Stimulated activated memory B cell treated with anti-CD40 and anti-IgM and Interleukin-4, amounts not matched to agents 10 μg/mL and 1 μg/mL and 100 μg/mL, for 72 hours (primary cell): Measurements from ENCODE around the gene SLC6A8.
"Not testable (repeated sequence)": the region's sequence is repeated elsewhere in the genome, so short reads cannot be mapped to it uniquely, and the experiment has no call there.

Experiments
- ATAC-seq: fragments of 150-1000 bp; cut with Tn5 transposase; 2 replicates; pipeline ENCODE4 v1.10.0; 2021
- H3K27ac Mint-ChIP-seq: one replicate; pipeline ENCODE4 v1.8.0; 2022; ENCODE audit warnings: mild to moderate bottlenecking, mixed read lengths
- H3K27me3 Mint-ChIP-seq: one replicate; pipeline ENCODE4 v1.8.0; 2022; ENCODE audit warnings: mixed read lengths
- H3K36me3 Mint-ChIP-seq: one replicate; pipeline ENCODE4 v1.8.0; 2022; ENCODE audit warnings: mixed read lengths
- H3K4me1 Mint-ChIP-seq: one replicate; pipeline ENCODE4 v1.8.0; 2022; ENCODE audit warnings: mixed read lengths
- H3K4me3 Mint-ChIP-seq: one replicate; pipeline ENCODE4 v1.8.0; 2022; ENCODE audit warnings: mild to moderate bottlenecking, moderate library complexity, mixed read lengths
- H3K9me3 Mint-ChIP-seq: one replicate; pipeline ENCODE4 v1.8.0; 2022; ENCODE audit warnings: mixed read lengths

The SLC6A8 gene

DNA sequence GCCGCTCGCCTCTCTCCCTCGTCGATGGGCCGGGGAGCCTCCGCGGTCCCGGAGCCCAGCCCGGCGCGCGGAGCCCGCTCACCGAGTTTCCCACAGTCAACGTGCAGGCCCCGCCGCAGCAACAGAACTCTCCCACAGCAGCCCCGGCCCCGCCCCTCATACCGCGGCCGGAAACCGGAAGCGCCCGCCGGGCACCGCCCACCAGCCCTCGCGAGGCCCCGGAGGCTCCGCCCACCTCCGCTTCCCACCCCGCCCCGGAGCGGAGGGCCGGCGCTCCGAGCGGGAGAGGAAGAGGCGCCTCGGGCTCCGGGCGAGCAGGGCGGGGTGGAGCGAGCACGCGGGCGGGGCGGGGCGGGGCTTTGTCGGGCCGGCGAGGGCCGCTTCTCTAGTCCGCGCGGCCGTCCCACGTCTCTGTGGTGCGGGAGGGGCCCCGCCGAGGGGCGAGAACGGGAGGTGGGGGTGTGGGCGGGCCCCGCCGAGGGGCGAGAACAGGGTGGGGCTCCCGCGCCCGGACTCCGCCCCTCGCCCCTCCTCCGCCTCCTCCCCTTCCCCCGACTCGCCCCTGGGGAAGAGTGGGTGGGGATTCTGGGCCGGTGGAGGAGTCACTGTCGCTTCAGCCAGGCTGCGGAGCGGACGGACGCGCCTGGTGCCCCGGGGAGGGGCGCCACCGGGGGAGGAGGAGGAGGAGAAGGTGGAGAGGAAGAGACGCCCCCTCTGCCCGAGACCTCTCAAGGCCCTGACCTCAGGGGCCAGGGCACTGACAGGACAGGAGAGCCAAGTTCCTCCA is 36.7 kb downstream of the SLC6A8 start, which contains the start of the genes ABCD1 and BCAP31:
TSS of gene ABCD1 (plus strand) at position 605 of the 787 bp plus-strand sequence. CDS start 411 bp downstream, outside the sequence.
TSS of gene BCAP31 (minus strand) at position 136 of the 787 bp plus-strand sequence. CDS start 1,143 bp downstream, outside the sequence.
- H3K4me1 Mint-ChIP-seq, result peaks cover 33% of the 10 kb centered on the region
- peak; percentile 84 for ATAC-seq
- peak within 1 kb of the TSS; percentile 91 for H3K4me3 Mint-ChIP-seq
- no peaks in the 10 kb centered on the region for H3K36me3 Mint-ChIP-seq
- peak within 1 kb of the TSS; percentile 86 for H3K27ac Mint-ChIP-seq
- no peaks in the 10 kb centered on the region for H3K27me3 Mint-ChIP-seq
- no peaks in the 10 kb centered on the region for H3K9me3 Mint-ChIP-seq

DNA sequence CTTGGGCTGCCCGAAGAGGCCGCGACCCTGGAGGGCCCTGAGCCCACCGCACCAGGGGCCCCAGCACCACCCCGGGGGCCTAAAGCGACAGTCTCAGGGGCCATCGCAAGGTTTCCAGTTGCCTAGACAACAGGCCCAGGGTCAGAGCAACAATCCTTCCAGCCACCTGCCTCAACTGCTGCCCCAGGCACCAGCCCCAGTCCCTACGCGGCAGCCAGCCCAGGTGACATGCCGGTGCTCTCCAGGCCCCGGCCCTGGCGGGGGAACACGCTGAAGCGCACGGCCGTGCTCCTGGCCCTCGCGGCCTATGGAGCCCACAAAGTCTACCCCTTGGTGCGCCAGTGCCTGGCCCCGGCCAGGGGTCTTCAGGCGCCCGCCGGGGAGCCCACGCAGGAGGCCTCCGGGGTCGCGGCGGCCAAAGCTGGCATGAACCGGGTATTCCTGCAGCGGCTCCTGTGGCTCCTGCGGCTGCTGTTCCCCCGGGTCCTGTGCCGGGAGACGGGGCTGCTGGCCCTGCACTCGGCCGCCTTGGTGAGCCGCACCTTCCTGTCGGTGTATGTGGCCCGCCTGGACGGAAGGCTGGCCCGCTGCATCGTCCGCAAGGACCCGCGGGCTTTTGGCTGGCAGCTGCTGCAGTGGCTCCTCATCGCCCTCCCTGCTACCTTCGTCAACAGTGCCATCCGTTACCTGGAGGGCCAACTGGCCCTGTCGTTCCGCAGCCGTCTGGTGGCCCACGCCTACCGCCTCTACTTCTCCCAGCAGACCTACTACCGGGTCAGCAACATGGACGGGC is 37.5 kb downstream of the SLC6A8 start:
- peaks cover 33% of the 10 kb centered on the region for H3K4me1 Mint-ChIP-seq
- peak overlapping the region; percentile 86 for H3K27ac Mint-ChIP-seq
- no peaks in the 10 kb centered on the region for H3K36me3 Mint-ChIP-seq
- H3K4me3 Mint-ChIP-seq, result peak overlapping the region; percentile 72
- H3K9me3 Mint-ChIP-seq, result no peaks in the 10 kb centered on the region
- no peak for ATAC-seq
- no peaks in the 10 kb centered on the region for H3K27me3 Mint-ChIP-seq

DNA sequence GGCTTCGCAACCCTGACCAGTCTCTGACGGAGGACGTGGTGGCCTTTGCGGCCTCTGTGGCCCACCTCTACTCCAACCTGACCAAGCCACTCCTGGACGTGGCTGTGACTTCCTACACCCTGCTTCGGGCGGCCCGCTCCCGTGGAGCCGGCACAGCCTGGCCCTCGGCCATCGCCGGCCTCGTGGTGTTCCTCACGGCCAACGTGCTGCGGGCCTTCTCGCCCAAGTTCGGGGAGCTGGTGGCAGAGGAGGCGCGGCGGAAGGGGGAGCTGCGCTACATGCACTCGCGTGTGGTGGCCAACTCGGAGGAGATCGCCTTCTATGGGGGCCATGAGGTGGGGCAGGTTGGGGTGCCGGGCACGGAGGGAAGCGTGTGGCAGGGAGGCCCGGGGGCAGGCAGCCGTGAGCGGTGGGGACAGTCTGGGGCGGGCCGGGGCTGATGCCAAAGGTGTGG is 38.1 kb downstream of the SLC6A8 start:
- H3K27ac Mint-ChIP-seq, result no peak overlapping the region
- H3K4me1 Mint-ChIP-seq, result peaks cover 33% of the 10 kb centered on the region
- no peaks in the 10 kb centered on the region for H3K9me3 Mint-ChIP-seq

DNA sequence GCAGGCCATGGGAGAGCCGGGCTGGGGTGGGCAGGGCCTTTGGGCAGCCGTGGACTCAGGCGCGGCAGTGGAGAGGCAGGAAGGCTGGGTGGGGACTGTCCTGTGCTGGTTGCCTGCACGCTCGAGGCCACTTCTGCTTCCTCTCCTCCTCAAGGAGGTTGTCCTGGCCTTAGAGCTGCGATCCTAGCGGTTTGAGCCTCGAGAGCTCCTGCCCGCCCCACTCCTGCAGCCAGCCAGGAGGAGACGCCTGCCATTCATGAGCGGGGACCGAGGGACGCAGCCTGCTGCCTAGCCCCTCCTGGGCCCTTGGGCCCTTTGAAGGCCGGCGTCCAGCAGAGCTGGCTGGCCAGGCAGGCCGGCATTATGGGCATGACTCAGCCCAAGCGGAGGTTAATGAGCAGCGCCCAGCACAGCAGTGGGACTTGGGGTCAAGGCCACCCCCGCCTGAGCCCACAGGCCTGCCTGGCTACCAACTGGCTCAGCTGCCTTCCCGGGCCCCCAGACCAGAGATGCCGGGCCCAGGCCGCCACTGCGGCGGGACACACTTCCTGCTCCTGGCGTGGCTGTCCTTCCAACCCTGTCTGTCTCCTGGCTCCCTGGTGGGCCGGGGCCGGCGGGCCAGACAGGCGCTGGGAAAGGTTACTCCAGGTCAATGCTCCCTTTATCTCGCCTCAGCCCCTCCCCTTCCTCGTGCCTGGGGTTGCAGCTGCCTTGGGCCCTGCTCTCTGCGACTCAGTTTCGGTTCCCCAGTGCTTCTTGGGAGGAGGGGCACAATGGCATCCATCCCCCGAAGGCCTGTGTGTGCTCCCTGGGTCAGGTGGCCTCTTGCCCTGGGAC is 38.8 kb downstream of the SLC6A8 start:
- no peaks in the 10 kb centered on the region for H3K9me3 Mint-ChIP-seq
- peaks cover 36% of the 10 kb centered on the region for H3K4me1 Mint-ChIP-seq

More for the DNA sequence above, 38.1 kb downstream of the SLC6A8 start:
- Mint-ChIP-seq H3K4me3 (peak overlapping the region; percentile 45), H3K27me3 (no peaks in the 10 kb centered on the region), H3K36me3 (peaks cover 4% of the 10 kb centered on the region)
- no peak for ATAC-seq

DNA sequence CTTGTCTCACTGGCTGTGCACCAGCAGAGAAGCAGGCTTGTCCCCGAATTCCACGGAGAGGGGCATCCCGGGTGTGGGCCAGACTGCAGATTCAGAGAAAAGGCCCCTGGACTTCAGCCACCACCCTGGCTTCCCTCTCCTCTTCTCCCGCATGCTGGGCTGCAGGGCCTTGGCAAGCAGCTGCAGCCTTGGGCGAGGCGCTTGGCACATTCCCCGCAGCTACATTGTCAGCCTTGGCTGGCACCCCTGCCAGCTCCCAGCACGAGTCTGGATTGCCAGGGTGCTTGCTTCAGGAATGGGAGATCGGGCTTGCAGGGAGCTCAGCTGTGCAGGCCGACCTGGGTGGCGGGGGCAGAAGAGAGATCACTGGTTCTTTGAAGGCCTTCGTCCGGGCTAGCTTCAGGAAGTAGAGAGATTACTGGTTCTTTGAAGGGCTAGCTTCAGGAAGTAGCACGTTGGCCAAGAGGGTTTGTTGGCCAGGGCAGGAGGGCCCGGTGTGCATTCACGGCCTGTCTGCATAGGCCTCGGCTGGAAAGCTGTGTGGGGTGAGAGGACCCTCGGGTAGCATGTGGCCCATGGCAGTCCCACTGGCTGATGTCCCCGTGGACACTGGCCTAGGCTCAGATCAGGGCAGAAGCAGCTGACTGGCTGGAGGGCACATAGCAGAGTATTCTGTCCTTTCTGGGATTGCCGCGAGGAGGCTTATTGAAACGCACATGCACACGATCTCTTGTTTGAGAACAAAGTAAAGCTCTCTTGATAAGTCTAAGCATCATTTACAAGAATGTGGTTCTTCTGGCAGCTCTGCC is 39.6 kb downstream of the SLC6A8 start:
- no peak for ATAC-seq
- Mint-ChIP-seq H3K27me3 (no peaks in the 10 kb centered on the region), H3K4me1 (peaks cover 34% of the 10 kb centered on the region), H3K27ac (peak overlapping the region; percentile 78), H3K36me3 (peaks cover 18% of the 10 kb centered on the region), H3K9me3 (no peaks in the 10 kb centered on the region), H3K4me3 (peak overlapping the region; percentile 64)

More for the DNA sequence above, 38.8 kb downstream of the SLC6A8 start:
- Mint-ChIP-seq H3K27ac (peak overlapping the region; percentile 78), H3K4me3 (peak overlapping the region; percentile 64), H3K36me3 (peaks cover 11% of the 10 kb centered on the region), H3K27me3 (no peaks in the 10 kb centered on the region)
- peak; percentile 73 for ATAC-seq

DNA sequence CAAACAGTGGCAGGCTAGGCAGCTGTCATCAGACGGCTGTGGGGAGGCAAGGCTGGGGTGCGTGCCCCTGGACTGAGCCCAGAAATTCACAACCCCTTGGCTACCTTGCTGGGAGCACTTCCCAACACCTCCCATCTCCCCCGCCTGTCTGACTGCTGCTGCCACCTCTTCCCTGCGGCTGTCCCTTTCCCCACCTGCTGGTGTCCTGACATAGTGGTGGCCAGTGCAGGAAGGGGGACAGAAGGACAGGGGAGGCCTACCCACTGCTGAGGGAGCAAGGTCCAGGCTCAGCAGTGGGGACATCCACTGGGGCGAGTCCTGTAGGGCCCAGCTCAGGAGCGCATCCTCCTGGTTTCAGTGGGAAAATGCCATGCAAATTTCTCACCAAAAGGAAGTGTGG is 40.4 kb downstream of the SLC6A8 start:
- no peak for ATAC-seq
- no peak overlapping the region for H3K27ac Mint-ChIP-seq
- H3K4me3 Mint-ChIP-seq, result no peak overlapping the region

DNA sequence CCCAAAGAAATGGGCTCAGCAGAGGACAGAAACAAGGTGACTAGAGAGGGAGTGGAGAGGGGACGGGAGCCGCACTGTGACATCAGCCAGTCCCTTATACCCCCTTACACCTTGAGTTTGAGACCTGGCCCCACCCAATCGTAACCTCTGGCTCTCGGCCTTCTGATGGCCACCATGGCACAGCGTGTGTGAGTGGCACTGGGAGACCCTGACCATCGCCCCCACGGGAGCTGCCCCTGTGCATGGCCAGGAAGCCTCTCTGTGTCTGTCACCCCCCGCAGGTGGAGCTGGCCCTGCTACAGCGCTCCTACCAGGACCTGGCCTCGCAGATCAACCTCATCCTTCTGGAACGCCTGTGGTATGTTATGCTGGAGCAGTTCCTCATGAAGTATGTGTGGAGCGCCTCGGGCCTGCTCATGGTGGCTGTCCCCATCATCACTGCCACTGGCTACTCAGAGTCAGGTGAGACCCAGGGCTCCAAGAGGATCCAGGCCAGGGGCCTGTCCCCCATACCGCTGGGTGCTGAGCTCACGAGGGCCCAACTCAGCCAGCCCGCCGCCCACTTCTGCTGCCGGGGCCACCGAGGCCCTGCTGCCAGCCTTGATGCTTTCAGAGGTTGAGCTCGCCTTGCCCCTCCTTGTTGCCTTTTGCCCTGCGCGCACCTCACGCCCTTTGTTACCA is 41.4 kb downstream of the SLC6A8 start:
- Mint-ChIP-seq H3K27ac (no peak overlapping the region), H3K27me3 (no peaks in the 10 kb centered on the region), H3K9me3 (no peaks in the 10 kb centered on the region), H3K36me3 (peaks cover 18% of the 10 kb centered on the region), H3K4me3 (no peak overlapping the region), H3K4me1 (peaks cover 24% of the 10 kb centered on the region)
- no peak for ATAC-seq

More for the DNA sequence above, 40.4 kb downstream of the SLC6A8 start:
- peaks cover 18% of the 10 kb centered on the region for H3K36me3 Mint-ChIP-seq
- no peaks in the 10 kb centered on the region for H3K27me3 Mint-ChIP-seq
- H3K9me3 Mint-ChIP-seq, result no peaks in the 10 kb centered on the region
- peaks cover 28% of the 10 kb centered on the region for H3K4me1 Mint-ChIP-seq

DNA sequence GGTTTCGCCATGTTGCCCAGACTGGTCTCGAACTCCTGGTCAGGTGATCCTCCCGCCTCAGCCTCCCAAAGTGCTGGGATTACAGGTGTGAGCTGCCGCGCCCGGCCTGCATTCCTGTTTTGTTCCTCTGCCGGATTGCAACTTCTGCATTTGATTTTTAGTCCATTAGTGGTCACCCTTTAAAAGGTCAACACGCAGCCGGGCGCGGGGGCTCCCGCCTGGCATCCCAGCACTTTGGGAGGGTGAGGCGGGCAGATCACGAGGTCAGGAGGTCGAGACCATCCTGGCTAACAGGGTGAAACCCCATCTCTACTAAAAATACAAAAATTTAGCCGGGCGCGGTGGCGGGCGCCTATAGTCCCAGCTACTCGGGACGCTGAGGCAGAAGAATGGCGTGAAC is 42.4 kb downstream of the SLC6A8 start:
- Mint-ChIP-seq H3K36me3 (peaks cover 23% of the 10 kb centered on the region), H3K4me1 (peaks cover 30% of the 10 kb centered on the region)
- not testable (repeated sequence) for H3K27ac Mint-ChIP-seq, H3K4me3 Mint-ChIP-seq, H3K27me3 Mint-ChIP-seq, ATAC-seq, H3K9me3 Mint-ChIP-seq

DNA sequence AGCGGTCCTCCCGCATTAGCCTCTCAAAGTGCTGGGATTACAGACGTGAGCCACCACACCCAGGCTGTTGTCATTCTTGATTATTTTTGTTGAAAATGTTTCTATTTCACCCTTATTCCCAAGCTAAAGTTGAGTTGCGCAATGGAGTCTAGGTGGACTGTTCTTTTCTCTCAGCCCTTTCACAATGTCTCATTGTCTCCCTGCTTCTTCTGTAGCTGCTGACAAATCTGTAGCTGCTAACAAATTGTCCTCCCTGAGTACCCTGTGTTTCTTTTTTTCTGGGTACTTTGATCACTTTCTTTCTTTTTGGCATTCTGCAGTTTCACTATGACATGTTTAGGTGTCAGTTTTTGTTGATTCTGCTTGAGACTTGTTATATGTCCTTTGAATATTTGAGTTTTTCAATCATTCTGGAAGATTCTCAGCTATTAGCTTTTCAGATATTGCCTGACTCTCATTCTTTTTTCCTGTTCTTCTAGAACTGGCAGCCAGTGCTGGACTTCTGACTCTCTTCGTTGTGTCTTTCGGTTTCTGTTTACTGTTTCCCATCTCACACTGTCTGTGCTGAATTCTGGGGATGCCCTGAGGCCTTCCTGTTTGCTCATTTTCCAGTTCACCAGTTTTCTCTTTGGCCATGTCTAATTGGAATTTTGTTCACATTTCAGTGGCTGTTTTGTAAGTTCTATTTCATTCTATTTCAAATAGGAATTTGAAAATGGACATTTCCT is 43.6 kb downstream of the SLC6A8 start:
- H3K27ac Mint-ChIP-seq, result no peak overlapping the region
- ATAC-seq, result no peak
- H3K27me3 Mint-ChIP-seq, result no peaks in the 10 kb centered on the region
- H3K4me3 Mint-ChIP-seq, result no peak overlapping the region
- no peaks in the 10 kb centered on the region for H3K9me3 Mint-ChIP-seq
- H3K36me3 Mint-ChIP-seq, result peaks cover 29% of the 10 kb centered on the region
- peaks cover 35% of the 10 kb centered on the region for H3K4me1 Mint-ChIP-seq

DNA sequence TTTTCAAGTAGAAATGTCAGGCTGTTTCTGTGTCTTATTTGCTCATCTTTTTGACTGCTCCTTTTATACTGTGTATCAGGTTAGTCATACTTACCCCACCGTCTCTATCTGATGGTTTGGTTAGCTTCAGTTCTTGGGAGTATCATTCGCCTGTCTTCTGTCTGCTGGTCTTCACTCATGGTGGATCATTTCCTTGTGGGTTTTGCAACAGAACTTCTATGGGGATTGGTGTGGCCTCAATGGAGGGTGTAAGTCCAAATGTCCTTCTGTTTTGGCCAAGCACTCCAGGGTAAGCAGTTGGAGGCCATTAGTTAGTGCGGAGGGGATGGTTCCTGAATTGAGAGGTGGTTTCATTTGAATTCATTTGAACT is 44.1 kb downstream of the SLC6A8 start:
- H3K27me3 Mint-ChIP-seq, result no peaks in the 10 kb centered on the region
- H3K9me3 Mint-ChIP-seq, result no peaks in the 10 kb centered on the region
- no peak overlapping the region for H3K27ac Mint-ChIP-seq
- peaks cover 33% of the 10 kb centered on the region for H3K4me1 Mint-ChIP-seq
- H3K36me3 Mint-ChIP-seq, result peaks cover 34% of the 10 kb centered on the region
- ATAC-seq, result no peak
- no peak overlapping the region for H3K4me3 Mint-ChIP-seq

DNA sequence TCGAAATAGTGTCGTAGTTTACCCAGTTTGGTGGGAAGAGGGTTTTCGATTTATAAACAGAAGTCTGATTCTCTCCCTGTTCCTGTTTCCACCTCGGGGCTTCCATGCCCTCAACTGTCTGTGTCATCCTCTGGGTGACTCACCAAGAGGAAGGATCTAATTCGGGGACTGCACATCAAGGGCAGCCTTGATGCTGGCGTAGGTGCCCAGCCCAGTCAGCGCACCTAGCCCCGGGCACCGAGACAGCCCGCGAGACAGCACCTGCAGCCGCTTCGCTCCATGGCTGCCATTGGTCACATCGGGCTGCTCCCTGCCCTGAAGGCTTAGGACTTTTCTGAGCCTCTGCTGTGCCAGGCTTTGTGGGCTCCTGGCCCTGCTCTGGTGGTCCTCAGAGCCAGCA is 44.7 kb downstream of the SLC6A8 start:
- Mint-ChIP-seq H3K27ac (no peak overlapping the region), H3K4me3 (no peak overlapping the region), H3K9me3 (no peaks in the 10 kb centered on the region), H3K4me1 (peaks cover 28% of the 10 kb centered on the region), H3K27me3 (no peaks in the 10 kb centered on the region), H3K36me3 (peaks cover 37% of the 10 kb centered on the region)
- ATAC-seq, result no peak

DNA sequence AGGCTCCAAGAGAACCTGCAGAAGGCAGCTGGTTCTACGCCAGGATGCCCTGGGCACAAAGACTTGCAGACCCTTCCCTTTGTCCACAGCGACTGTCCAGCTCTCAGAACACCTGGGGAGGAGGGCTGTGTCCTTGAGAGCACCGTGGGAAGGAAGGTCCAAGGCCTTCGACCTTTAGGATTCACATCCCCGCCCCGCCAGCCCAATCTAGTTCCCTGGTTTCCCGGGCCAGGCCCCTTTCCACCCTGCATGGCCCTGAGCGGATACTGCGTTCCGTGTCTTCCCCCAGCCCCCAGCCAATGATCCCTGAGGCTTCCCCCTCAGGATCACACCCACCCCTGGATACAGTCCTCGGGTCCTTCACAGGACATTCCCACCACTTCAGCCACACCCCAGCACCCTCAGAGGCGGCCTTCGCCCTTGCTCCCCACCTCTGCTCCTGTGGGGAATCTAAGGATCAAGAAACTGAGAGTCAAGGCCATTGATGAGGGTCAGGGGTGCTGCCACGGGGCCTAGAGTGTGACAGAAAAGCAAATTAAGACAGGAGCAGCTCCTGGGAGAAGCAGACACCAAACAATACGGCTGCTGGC is 46.0 kb downstream of the SLC6A8 start:
- Mint-ChIP-seq H3K27ac (no peak overlapping the region), H3K4me3 (no peak overlapping the region), H3K36me3 (peaks cover 37% of the 10 kb centered on the region), H3K27me3 (no peaks in the 10 kb centered on the region), H3K4me1 (peaks cover 25% of the 10 kb centered on the region), H3K9me3 (no peaks in the 10 kb centered on the region)
- no peak for ATAC-seq

DNA sequence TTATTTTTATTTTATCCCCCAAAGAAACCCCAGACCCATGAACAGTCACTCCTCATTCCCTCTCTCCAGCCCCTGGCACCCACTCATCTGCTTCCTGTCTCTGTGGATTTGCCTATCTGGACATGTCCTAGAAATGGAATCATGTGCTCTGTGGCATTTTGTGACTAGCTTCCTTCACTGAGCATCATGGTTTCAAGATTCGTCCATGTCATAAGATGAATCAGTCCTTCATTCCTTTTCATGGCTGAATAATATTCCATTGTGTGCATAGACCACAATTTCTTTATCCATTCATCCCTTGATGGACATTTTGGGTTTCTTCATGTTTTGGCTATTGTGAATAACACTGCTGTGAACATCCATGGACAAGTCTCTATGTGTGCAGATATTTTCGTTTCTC is 47.1 kb downstream of the SLC6A8 start:
- H3K27me3 Mint-ChIP-seq, result no peaks in the 10 kb centered on the region
- ATAC-seq, result no peak
- H3K4me1 Mint-ChIP-seq, result peaks cover 25% of the 10 kb centered on the region
- H3K9me3 Mint-ChIP-seq, result no peaks in the 10 kb centered on the region
- no peak overlapping the region for H3K4me3 Mint-ChIP-seq
- H3K36me3 Mint-ChIP-seq, result peaks cover 37% of the 10 kb centered on the region
- peak overlapping the region; percentile 6 for H3K27ac Mint-ChIP-seq
